A549 (cell line): ENCODE results near the gene AWAT2. TPM values are rescaled to one million over a fixed set of nuclear protein-coding genes. Genes with fewer than 3 reads are reported as not detected.

Experiments used
- ATAC-seq, 2 experiments: fragments of 200-7000 bp in 1 of 2; fragments of >200 bp in 1 of 2; cut with Nextera tagmentation in 1 of 2; cut with Tn5 transposase in 1 of 2; 3 replicates each; pipeline versions ENCODE4 v1.8.0 to v1.9.1; 2018 to 2020; ENCODE audit warnings: mild to moderate bottlenecking in 1 of 2, moderate library complexity in 1 of 2
- CTCF ChIA-PET: fragments of 300-600 bp; sonication (Branson Sonifier 250); formaldehyde crosslinking; extraction: SDS; loops from one replicate; lab custom pipeline; 2021; ENCODE audit warnings: antibody characterized with exemption, inconsistent platforms; lab: Yijun Ruan, JAX
- POLR2A ChIA-PET: fragments of 350-600 bp; formaldehyde crosslinking; extraction: SDS; loops from one replicate; lab custom pipeline; 2021; ENCODE audit warnings: antibody characterized with exemption, inconsistent platforms; lab: Yijun Ruan, JAX
- DNase-seq, 2 experiments: peaks; one replicate each; pipeline versions ENCODE4 v3.0.0 to v3.0.0-alpha.2; 2011 to 2016; ENCODE audit warnings: low read depth in 1 of 2, low spot score in 1 of 2
- FAIRE-seq: peaks from 2 replicates; lab custom pipeline; 2011; peaks lifted over from hg19 to GRCh38; lab: Jason Lieb, UNC
- H3K27ac ChIP-seq, 2 experiments: fragments of >200 bp; sonication (Bioruptor Twin); formaldehyde crosslinking; 3 replicates each; pipeline ENCODE4 v1.5.1; 2016 to 2017
- H3K4me1 ChIP-seq: fragments of >200 bp; sonication (Bioruptor Twin); formaldehyde crosslinking; 3 replicates; pipeline ENCODE4 v1.6.1; 2016
- H3K4me2 ChIP-seq: fragments of >200 bp; sonication (Bioruptor Twin); formaldehyde crosslinking; 3 replicates; pipeline ENCODE4 v1.6.1; 2016
- H3K4me3 ChIP-seq: fragments of >200 bp; sonication (Bioruptor Twin); formaldehyde crosslinking; 3 replicates; pipeline ENCODE4 v1.5.1; 2016
- H3K9me3 ChIP-seq: fragments of >200 bp; sonication (Bioruptor Twin); formaldehyde crosslinking; 3 replicates; pipeline ENCODE4 v1.6.1; 2016
- CBX8 ChIP-seq: fragments of 200-600 bp; sonication (generic); IDR thresholded peaks from 2 replicates; pipeline ENCODE4 v1.6.1; 2016
- CEBPB ChIP-seq, 2 experiments: fragments of >200 bp in 1 of 2; sonication (Bioruptor Twin) in 1 of 2; formaldehyde crosslinking in 1 of 2; IDR thresholded peaks; 2 replicates each; pipeline ENCODE4 v1.6.1; 2012 to 2016
- CHD2 ChIP-seq: fragments of 150-350 bp; IDR thresholded peaks from 2 replicates; pipeline ENCODE4 v1.6.1; 2014; ENCODE audit warnings: low read length; ENCODE audit not compliant: partially characterized antibody
- CHD4 ChIP-seq: fragments of 200-600 bp; sonication (generic); IDR thresholded peaks from 2 replicates; pipeline ENCODE4 v1.6.1; 2016; ENCODE audit warnings: antibody characterized with exemption, mild to moderate bottlenecking, borderline replicate concordance
- ELK1 ChIP-seq: fragments of 150-350 bp; IDR thresholded peaks from 2 replicates; pipeline ENCODE4 v1.6.1; 2014; ENCODE audit warnings: low read depth, mild to moderate bottlenecking, low read length
- ESRRA ChIP-seq: fragments of 150-350 bp; IDR thresholded peaks from 2 replicates; pipeline ENCODE4 v1.6.1; 2014; ENCODE audit warnings: mild to moderate bottlenecking, low read length, borderline replicate concordance
- FOSB ChIP-seq: fragments of 250-450 bp; sonication (Bioruptor Pico); IDR thresholded peaks from 2 replicates; pipeline ENCODE4 v1.5.0; 2020; ENCODE audit warnings: mild to moderate bottlenecking, moderate library complexity
- FOXS1 ChIP-seq: fragments of 250-450 bp; sonication (Bioruptor Pico); IDR thresholded peaks from 2 replicates; pipeline ENCODE4 v1.5.0; 2020; ENCODE audit warnings: mild to moderate bottlenecking, moderate library complexity
- GATA3 ChIP-seq: IDR thresholded peaks from 2 replicates; pipeline ENCODE4 v1.6.1; 2012; ENCODE audit warnings: borderline replicate concordance
- HDAC2 ChIP-seq: fragments of 200-600 bp; sonication (generic); IDR thresholded peaks from 2 replicates; pipeline ENCODE4 v1.6.1; 2016
- HES2 ChIP-seq: fragments of >200 bp; sonication (Bioruptor Twin); formaldehyde crosslinking; IDR thresholded peaks from 2 replicates; pipeline ENCODE4 v1.6.1; 2016
- HOXA7 ChIP-seq: fragments of 250-450 bp; sonication (Bioruptor Pico); IDR thresholded peaks from 2 replicates; pipeline ENCODE4 v1.5.0; 2020; ENCODE audit warnings: mild to moderate bottlenecking, moderate library complexity
- HOXB13 ChIP-seq: fragments of 250-450 bp; sonication (Bioruptor Pico); IDR thresholded peaks from 2 replicates; pipeline ENCODE4 v1.5.0; 2020; ENCODE audit warnings: low read depth, mild to moderate bottlenecking, moderate library complexity
- JUN ChIP-seq, 2 experiments: fragments of >200 bp; sonication (Bioruptor Twin); formaldehyde crosslinking; IDR thresholded peaks; 2 replicates in 1 of 2; 3 replicates in 1 of 2; pipeline ENCODE4 v1.6.1; 2016 to 2017
- KDM5A ChIP-seq: fragments of 200-600 bp; sonication (generic); IDR thresholded peaks from 2 replicates; pipeline ENCODE4 v1.6.1; 2016; ENCODE audit warnings: antibody characterized with exemption, mild to moderate bottlenecking
- MAZ ChIP-seq: fragments of 150-350 bp; IDR thresholded peaks from 2 replicates; pipeline ENCODE4 v1.6.1; 2014; ENCODE audit warnings: antibody characterized with exemption, low read depth, low read length, borderline replicate concordance
- POLR2A ChIP-seq: IDR thresholded peaks from 2 replicates; pipeline ENCODE4 v1.6.1; 2012; ENCODE audit warnings: mild to moderate bottlenecking, low read length
- RARB ChIP-seq: fragments of 250-450 bp; sonication (Bioruptor Pico); IDR thresholded peaks from 2 replicates; pipeline ENCODE4 v1.8.0; 2021; ENCODE audit warnings: mild to moderate bottlenecking, moderate library complexity
- RCOR1 ChIP-seq: fragments of 150-350 bp; IDR thresholded peaks from 2 replicates; pipeline ENCODE4 v1.6.1; 2014; ENCODE audit warnings: antibody characterized with exemption, low read length, low read depth
- SMC3 ChIP-seq: fragments of >200 bp; sonication (Bioruptor Twin); formaldehyde crosslinking; IDR thresholded peaks from 3 replicates; pipeline ENCODE4 v1.6.1; 2018; ENCODE audit warnings: inconsistent platforms
- SREBF2 ChIP-seq: fragments of 450-650 bp; IDR thresholded peaks from 2 replicates; pipeline ENCODE4 v1.6.1; 2014; ENCODE audit warnings: mild to moderate bottlenecking, moderate library complexity
- TP53 ChIP-seq: fragments of 250-450 bp; sonication (Bioruptor Pico); IDR thresholded peaks from 2 replicates; pipeline ENCODE4 v1.5.0; 2021; ENCODE audit warnings: mild to moderate bottlenecking, moderate library complexity
- ZNF302 ChIP-seq: fragments of 250-450 bp; sonication (Bioruptor Pico); IDR thresholded peaks from 2 replicates; pipeline ENCODE4 v1.9.0; 2021; ENCODE audit warnings: inconsistent platforms, mild to moderate bottlenecking, moderate library complexity
- WGBS: methylation state at CpG from one replicate; pipeline ENCODE4 v1.1.6; 2017; ENCODE audit errors: missing lambda C conversion rate; 5-methylcytosine and 5-hydroxymethylcytosine counted together
- polyA plus RNA-seq, 4 experiments: library from polyadenylated mRNA; depleted of rRNA in 3 of 4; stranded (reverse); fragments of >200 nt; fragmentation: RNase III in 1 of 4; extraction: RNeasy Plus Mini Kit Qiagen cat#74134 plus additional on column Dnase treatment in 1 of 4; gene quantifications; 2 replicates in 3 of 4; 3 replicates in 1 of 4; pipeline ENCODE4 v1.2.3, GENCODE V29; 2011 to 2017
- TF ChIP-seq, protein P1 (sequence below): fragments of 200-600 bp; sonication (generic); IDR thresholded peaks from 2 replicates; pipeline ENCODE4 v1.6.1; 2016; ENCODE audit warnings: antibody characterized with exemption, mild to moderate bottlenecking, moderate library complexity
- TF ChIP-seq, protein P2 (sequence below): fragments of >200 bp; sonication (Bioruptor Twin); formaldehyde crosslinking; IDR thresholded peaks from 3 replicates; pipeline ENCODE4 v1.5.1; 2016
- TF ChIP-seq, protein P3 (sequence below): fragments of 250-450 bp; sonication (Bioruptor Pico); IDR thresholded peaks from 2 replicates; pipeline ENCODE4 v1.5.0; 2021; ENCODE audit warnings: mild to moderate bottlenecking, moderate library complexity, borderline replicate concordance

The AWAT2 gene
- polyA plus RNA-seq, 2 of the 4 experiments (the other 2 are of a cell fraction): not detected

- H3K4me3 ChIP-seq: no peak overlapping the region
- no peak overlapping the region for H3K27ac ChIP-seq
- POLR2A ChIA-PET: no interaction called here
- H3K4me2 ChIP-seq: no peak overlapping the region
- H3K4me1 ChIP-seq: no peaks in the 10 kb centered on the region
- CTCF ChIA-PET: interaction anchor here (1.7 kb wide), 1 partner anchor 23 kb away, joined by 3 read pairs; no protein-coding TSS in a partner anchor
- WGBS: 48% methylated on average over 2 of the region's 2 CpGs
- no peak for FAIRE-seq
- H3K9me3 ChIP-seq: no peaks in the 10 kb centered on the region
- ATAC-seq: no peak
- TF ChIP-seq FOSB (CRISPR knock-in tag): no peak
- TF ChIP-seq, protein P1, sequence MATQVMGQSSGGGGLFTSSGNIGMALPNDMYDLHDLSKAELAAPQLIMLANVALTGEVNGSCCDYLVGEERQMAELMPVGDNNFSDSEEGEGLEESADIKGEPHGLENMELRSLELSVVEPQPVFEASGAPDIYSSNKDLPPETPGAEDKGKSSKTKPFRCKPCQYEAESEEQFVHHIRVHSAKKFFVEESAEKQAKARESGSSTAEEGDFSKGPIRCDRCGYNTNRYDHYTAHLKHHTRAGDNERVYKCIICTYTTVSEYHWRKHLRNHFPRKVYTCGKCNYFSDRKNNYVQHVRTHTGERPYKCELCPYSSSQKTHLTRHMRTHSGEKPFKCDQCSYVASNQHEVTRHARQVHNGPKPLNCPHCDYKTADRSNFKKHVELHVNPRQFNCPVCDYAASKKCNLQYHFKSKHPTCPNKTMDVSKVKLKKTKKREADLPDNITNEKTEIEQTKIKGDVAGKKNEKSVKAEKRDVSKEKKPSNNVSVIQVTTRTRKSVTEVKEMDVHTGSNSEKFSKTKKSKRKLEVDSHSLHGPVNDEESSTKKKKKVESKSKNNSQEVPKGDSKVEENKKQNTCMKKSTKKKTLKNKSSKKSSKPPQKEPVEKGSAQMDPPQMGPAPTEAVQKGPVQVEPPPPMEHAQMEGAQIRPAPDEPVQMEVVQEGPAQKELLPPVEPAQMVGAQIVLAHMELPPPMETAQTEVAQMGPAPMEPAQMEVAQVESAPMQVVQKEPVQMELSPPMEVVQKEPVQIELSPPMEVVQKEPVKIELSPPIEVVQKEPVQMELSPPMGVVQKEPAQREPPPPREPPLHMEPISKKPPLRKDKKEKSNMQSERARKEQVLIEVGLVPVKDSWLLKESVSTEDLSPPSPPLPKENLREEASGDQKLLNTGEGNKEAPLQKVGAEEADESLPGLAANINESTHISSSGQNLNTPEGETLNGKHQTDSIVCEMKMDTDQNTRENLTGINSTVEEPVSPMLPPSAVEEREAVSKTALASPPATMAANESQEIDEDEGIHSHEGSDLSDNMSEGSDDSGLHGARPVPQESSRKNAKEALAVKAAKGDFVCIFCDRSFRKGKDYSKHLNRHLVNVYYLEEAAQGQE: no peak
- no peak for TF ChIP-seq POLR2A
- TF ChIP-seq GATA3: no peak
- TF ChIP-seq SMC3: no peak
- TF ChIP-seq ESRRA: no peak
- no peak for TF ChIP-seq ZNF302 (CRISPR knock-in tag)
- TF ChIP-seq RARB (CRISPR knock-in tag): no peak
- no peak for TF ChIP-seq KDM5A
- no peak for TF ChIP-seq JUN (IDR thresholded peaks at IDR 0.05)
- TF ChIP-seq SREBF2: no peak
- TF ChIP-seq, protein P2, sequence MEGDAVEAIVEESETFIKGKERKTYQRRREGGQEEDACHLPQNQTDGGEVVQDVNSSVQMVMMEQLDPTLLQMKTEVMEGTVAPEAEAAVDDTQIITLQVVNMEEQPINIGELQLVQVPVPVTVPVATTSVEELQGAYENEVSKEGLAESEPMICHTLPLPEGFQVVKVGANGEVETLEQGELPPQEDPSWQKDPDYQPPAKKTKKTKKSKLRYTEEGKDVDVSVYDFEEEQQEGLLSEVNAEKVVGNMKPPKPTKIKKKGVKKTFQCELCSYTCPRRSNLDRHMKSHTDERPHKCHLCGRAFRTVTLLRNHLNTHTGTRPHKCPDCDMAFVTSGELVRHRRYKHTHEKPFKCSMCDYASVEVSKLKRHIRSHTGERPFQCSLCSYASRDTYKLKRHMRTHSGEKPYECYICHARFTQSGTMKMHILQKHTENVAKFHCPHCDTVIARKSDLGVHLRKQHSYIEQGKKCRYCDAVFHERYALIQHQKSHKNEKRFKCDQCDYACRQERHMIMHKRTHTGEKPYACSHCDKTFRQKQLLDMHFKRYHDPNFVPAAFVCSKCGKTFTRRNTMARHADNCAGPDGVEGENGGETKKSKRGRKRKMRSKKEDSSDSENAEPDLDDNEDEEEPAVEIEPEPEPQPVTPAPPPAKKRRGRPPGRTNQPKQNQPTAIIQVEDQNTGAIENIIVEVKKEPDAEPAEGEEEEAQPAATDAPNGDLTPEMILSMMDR: no peak
- no peak for TF ChIP-seq CBX8
- TF ChIP-seq CHD4: no peak
- TF ChIP-seq, protein P3, sequence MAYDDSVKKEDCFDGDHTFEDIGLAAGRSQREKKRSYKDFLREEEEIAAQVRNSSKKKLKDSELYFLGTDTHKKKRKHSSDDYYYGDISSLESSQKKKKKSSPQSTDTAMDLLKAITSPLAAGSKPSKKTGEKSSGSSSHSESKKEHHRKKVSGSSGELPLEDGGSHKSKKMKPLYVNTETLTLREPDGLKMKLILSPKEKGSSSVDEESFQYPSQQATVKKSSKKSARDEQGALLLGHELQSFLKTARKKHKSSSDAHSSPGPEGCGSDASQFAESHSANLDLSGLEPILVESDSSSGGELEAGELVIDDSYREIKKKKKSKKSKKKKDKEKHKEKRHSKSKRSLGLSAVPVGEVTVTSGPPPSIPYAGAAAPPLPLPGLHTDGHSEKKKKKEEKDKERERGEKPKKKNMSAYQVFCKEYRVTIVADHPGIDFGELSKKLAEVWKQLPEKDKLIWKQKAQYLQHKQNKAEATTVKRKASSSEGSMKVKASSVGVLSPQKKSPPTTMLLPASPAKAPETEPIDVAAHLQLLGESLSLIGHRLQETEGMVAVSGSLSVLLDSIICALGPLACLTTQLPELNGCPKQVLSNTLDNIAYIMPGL (CRISPR knock-in tag): no peak
- TF ChIP-seq HOXB13 (CRISPR knock-in tag): no peak
- TF ChIP-seq TP53 (CRISPR knock-in tag): no peak
- no peak for TF ChIP-seq HES2
- no peak for DNase-seq
These were observed 39.8 kb downstream of the AWAT2 start for GRCh38 chrX:70009970-70010369.

DNA sequence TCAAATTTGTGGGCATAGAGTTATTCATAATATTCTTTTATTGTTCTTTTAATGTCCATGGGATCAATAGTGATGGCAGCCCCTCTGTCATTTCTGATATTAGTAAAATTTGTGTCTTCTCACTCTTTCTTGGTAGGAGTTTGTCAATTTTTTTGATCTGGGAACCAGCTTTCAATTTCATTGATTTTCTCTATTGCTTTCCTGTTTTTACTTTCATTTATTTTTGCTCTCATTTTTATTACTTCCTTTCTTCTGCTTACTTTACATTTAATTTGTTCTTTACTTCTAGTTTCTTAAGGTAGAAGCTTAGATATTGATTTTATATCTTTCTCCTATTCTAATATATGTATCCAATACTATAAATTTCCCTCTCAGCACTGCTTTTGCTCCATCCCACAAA, 40.7 kb downstream of the AWAT2 start:
- ATAC-seq: no peak
- no peaks in the 10 kb centered on the region for H3K4me1 ChIP-seq
- H3K27ac ChIP-seq: no peak overlapping the region
- TF ChIP-seq CBX8: no peak
- TF ChIP-seq RCOR1: no peak
- TF ChIP-seq, protein P2: no peak
- TF ChIP-seq ELK1: no peak
- TF ChIP-seq HDAC2: no peak
- TF ChIP-seq MAZ: no peak
- TF ChIP-seq HOXB13 (CRISPR knock-in tag): no peak
- TF ChIP-seq CHD2: no peak
- no peak for TF ChIP-seq HES2
- TF ChIP-seq FOSB (CRISPR knock-in tag): no peak
- TF ChIP-seq CEBPB (IDR thresholded peaks at IDR 0.05): no peak
- TF ChIP-seq FOXS1 (CRISPR knock-in tag): no peak
- TF ChIP-seq HOXA7 (CRISPR knock-in tag): no peak
- no peak for TF ChIP-seq ZNF302 (CRISPR knock-in tag)
- TF ChIP-seq RARB (CRISPR knock-in tag): no peak
- FAIRE-seq: peak; percentile 79
- H3K4me2 ChIP-seq: no peak overlapping the region
- H3K9me3 ChIP-seq: no peaks in the 10 kb centered on the region
- no peak for DNase-seq
- CTCF ChIA-PET: interaction anchor here (0.8 to 1.7 kb wide), 2 partner anchors 24 to 166 kb away, joined by 3 read pairs; no protein-coding TSS in a partner anchor
- H3K4me3 ChIP-seq: no peak overlapping the region
- POLR2A ChIA-PET: no interaction called here
